Muscle of arm (tissue), 12 donors: ENCODE results near the gene DHCR7. TPM values are rescaled to one million over a fixed set of nuclear protein-coding genes. Genes with fewer than 3 reads are reported as not detected.

Experiments
- DNase-seq: peaks from one replicate; pipeline ENCODE4 v3.0.0-alpha.2; 2013
- polyA plus RNA-seq, 12 donors: library from polyadenylated mRNA; unstranded; fragments of 120-200 nt; gene quantifications; one replicate each; pipeline ENCODE4 v1.2.1, GENCODE V29; 2013; ENCODE audit not compliant: insufficient read length in 12 of 12

Gene DHCR7
- polyA plus RNA-seq, 12 donors: 9.5 to 36.8 (median 12.8) TPM; not detected in 1

DNA sequence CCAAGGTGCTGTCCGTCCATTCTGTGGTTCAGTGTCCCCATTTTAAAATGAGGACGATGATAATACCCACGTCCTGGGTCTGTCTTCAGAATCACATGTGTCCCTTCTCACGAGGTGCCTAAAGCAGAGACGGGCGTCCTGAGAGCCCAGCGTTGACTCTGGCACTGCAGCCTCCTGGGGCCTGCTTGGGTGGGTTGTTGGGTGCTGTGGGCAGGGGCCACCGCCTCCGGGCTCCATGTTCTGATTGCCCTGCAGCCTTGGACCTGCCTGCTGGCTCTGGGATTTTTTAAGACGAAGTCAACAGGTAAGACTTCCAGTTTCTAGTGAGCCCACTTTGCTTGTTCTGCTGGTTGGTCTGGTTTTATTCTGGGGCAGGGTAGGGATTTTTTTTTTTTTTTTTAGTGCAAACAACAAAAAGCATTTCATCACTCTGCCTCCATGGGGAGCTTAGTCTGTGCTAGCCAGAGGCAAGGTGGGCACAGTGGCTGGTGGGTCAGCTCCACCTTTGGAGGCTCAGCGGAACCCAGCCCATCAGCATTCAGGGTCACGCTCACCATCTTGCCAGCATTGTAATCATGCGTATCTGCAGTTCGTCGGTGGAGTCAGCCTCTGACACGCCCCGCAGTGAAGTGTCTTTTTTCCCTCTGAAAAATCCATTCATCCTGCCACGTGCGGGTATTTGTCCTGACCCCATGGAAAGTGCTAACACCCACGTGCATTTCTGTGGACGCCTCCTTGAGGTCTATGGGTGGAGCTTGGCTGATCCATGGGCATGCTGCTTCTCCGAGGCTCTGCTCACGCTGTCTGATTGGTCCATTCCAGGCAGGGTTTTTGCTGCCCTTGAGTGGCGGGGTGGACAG is 33.1 kb upstream of the DHCR7 start:
- DNase-seq: no peak

DNA sequence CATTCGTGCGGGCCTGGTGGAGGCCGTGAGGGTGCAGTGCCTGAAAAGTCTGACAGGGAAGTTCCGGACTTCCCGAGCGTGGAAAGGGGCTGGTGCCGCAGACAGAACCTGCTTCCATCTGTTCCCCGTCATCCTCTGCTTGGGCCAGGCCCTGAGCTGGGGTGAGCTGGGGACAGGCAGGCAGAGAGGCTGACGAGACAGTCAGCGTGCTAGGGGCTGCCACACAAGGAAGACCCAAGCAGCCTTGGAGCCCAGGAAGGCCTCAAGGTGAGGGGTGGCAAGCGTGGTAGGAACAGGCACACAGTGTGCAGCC is 30.3 kb upstream of the DHCR7 start:
- DNase-seq: no peak

DNA sequence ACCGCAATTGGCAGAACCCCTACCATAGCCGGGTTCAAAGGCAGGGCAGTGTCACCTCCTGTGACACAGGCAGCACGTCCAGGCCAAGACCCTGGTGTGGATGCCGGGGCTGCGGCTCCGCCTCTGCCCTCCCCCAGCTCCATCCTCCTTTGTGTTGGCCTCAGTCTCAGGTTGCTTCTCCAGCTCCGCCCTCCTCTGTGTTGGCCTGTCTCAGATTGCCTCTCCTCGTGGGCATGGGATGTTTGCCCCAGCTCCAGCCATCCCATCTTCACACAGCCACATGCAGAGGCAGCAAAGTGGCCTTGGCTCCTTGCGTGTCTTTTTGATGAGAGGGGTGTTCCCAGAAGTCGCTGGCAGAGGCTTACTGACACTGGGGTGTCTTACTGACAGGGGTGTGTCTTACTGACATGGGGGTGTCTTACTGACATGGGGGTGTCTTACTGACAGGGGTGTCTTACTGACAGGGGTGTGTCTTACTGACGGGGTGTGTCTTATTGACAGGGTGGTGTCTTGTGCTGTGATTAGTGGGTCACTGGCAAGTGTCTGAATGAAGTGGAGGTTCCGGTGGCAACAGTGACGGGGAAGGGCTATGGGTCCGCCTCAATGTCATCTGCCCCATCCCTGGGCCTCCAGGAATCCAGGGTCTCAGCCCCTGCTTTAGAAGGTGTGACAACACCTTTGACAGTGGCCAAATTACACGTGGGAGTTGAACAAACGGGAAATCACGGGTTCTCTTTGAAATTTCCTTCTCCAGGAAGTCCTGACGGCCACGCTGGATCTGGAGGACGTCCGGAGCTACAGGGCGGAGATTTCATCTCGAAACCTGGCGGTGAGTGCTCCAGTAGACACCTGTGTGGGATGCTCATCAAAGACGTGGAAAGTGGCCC is 29.7 kb upstream of the DHCR7 start:
- DNase-seq: no peak

DNA sequence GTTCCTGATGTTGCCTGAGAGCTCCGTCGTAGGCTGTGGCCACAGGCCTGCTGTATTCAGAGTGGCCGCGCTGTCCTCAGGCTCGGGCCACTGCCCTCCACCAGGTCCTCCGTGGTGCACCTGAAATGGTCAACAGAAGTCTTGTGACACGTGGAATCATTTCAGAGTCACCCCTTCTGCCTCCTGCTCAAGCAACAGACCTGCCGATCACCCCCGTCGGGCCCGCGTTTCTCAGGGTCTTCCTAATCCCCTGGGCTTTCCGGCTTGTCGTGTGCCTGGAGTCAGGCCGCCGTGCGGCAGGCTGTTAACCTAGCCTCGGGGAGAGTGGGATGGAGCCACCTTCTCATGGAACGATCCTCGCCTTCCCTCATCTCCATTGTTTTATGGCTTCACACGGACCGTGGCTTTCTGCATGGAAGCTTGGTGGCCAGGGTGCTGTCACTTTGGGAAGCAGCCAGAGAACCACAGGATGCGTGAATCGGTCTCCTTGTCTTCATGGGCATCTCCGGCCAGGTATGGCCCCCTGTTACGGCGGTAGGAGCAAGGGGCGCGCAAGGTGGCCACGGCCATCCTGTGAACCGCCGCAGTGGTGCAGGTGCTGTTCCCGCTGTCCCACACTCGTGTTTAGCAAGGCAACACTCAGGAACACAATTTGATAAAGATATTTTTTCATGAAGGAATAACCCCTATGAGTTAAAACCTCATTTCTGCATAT is 28.9 kb upstream of the DHCR7 start:
- no peak for DNase-seq

DNA sequence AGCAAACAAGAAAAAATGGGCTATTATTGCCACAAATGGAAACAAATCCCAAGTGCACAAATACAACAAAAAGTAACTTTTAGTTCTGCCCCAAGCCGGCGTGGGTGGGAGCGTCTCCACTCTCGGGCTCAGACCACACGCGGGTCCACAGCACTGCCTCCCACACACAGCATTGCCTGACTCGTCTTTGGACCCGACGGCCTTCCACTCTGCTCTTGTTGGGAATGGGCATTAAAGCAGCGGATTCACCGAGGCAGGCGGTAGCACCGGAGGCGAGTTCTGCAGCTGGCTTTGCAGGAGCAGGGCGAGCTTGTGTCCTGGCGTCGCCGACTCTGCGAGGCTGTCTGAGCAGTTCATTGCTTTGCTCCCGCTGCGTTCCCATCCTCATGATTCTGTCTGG is 27.8 kb upstream of the DHCR7 start:
- no peak for DNase-seq

DNA sequence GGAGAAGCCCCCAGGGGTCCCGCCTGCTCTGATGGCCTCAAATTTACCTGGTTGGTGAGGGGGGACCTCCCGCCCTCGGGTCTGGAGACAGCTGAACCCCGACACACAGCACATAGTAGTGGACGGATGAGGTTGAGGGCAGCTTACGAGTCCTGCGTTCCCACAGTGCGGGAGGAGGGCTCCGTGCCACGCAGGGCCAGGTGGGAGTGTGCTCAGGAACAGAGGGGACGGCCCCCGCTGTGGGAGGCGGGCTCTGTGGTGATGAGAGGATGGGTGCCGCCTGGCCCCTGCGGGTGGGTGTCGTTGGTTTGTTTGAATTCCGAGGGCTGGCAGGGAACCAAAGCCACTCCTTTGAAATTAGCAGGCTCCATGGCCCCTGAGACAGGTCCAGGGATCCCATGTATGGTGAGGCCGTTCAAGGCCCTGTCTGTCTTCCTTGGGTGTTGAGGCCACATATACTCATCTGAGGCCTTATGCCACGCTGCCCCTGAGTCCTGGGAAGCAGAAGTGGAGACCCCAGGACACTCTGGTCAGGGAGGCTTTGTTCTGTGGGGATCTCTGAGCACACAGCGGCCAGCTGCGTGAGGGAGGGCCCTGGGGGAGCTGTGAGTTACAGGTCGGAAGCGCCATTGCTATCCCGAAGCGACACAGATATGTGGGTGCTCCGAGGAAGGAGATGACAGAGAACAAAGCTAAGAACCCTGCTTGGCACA is 26.7 kb upstream of the DHCR7 start:
- DNase-seq: no peak

DNA sequence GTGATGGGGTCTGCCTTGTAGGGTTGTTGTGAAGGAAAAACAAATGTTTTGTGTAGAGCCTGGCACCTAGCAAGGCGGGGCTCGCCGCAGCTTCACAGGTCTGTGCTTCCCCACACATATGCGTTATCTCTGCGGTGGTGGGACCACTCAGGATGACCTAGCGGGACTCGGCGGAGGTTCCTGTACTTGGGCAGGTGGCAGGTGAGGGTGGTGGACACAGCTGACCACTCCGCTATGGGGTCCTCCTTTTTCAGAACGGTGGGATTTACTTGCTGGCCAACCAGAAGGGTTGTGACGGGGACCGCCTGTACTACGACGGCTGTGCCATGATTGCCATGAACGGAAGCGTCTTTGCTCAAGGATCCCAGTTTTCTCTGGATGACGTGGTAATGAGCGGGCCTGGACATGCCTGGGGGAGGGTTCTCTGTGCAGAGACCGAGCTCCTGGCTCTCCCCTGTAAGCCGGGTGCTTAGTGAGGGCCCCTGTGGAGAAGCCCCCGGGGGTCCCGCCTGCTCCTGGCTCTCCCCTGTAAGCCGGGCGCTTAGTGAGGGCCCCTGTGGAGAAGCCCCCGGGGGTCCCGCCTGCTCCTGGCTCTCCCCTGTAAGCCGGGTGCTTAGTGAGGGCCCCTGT is 26.1 kb upstream of the DHCR7 start:
- no peak for DNase-seq

DNA sequence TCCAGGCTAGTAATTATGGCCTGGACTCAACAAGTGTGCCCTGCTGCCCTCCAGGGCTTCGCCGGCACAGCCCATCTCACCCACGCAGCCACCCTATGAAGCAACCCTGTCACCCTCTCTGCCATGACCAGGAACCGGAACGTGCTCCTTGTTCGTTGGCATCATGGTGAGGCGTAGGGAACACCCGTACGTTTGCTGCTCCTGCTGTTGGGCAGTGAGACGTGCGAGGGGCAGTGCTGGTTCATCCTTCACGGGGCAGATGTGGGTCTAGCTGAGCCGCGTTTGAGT is 25.5 kb upstream of the DHCR7 start:
- DNase-seq: no peak

DNA sequence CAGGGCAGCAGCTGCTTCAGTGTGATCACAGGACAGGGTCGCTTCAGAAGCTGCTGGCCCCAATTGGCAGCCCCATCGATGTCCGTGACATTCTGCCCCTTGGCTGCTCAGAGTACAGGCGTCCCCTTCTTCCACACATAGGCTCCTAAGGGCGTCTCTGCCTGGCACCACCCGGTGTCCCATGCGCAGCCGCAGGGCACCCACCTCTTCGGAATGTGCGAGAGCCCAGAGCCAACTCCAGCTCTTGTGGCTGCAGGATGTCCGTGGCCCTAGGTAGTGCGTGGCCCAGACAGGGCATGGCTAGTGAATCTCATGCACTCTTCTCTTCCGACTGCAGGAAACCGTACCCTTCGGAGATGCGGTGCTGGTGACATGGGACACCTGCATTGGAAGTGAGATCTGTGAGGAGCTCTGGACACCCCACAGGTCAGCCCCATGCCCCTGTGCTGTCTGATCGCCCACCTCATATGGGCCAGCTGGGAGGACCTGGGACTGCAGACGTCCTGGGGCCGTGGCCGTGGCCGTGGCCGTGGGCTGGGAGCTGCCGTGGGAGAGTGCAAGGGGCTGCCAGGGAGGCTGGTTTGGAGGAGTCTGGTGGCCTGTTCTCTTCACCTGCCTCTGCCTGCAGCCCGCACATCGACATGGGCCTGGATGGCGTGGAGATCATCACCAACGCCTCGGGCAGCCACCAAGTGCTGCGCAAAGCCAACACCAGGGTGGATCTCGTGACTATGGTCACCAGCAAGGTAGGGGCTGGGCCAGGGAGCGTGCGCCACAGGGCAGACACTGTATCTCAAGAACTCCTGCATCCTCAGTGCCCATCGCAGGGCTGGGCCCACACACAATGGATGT is 25.0 kb upstream of the DHCR7 start:
- DNase-seq: no peak

DNA sequence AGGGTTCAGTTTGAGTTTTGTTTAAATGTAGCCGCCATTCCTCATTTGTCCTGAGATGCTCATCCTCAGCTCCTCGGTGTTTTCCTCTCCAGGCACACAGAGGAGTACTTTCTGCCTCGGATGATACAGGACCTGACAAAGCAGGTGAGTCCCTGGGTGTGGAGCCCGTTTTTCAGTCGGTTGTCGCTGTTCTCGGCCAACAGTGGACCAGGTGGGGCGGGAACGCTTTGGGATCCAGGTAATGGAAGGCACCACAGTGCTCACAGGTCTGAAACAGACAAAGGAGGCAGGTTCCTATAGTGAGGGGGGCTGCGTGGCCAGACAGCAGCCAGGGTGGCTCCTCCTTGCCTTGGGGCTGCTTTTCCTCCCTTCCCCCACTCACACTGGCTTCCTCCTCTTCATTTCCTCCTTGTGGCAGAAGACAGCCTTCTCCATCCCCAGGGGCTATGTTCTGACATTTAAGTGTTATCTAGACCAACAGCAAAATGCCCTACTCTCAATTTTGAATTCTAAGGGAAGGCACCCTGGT is 24.2 kb upstream of the DHCR7 start:
- DNase-seq: no peak

DNA sequence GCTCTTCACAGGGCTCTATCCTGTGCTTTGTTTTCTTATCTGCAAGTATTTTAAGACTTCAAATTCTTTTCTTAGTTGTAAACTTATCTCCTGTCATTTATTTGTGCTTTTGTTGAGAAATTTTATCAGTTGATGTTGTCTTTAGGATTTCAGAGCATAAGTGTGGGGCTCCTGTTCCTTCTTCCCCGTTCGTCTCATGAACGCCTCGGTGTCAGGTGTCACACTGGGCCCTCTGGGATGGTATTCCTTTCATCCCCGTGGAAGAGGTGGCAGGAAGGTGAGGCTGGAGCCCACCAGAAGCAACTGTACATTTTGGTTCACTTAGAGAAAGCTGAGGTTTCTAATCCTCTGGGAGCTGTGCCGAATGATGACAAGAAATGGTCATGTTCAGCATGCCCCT is 22.8 kb upstream of the DHCR7 start:
- no peak for DNase-seq

DNA sequence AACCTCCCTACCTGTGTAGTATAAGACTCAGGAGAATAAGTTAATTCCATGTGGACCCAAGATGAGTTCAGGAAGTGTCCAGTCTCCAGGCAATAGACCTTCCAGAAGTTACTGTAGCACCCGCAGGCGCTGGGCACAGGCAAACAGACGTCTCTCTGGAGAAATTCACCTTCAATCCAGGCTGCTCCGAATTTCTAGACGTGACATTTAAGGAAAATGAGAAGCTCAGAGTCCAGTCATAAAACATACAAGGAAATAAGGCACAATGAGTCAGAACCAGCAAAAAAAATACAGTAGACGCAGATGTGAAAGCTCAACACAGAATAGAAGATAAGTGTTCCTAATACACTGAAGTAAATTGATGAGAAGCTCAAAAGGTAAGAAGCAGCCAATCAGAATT is 19.0 kb upstream of the DHCR7 start:
- no peak for DNase-seq

DNA sequence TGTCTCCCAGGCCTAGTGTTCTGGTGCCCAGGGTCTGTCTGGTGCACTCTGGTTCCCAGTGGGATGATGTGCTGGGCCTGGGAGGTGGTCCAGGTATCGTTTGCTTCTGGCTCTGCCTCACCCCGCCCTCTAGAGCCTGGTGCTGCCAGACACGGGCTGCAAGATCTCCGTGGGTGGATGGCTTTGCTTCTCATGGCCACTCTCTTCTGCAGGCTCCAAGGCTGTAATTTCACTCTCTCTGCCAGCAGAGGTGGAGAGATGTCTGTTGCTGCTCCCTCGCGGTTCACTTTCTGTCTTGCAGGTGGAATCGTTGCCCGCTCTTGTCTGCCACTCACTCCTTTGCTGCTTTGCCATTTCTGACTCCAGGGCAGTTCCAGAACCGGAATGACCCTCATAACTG is 18.2 kb upstream of the DHCR7 start:
- no peak for DNase-seq

DNA sequence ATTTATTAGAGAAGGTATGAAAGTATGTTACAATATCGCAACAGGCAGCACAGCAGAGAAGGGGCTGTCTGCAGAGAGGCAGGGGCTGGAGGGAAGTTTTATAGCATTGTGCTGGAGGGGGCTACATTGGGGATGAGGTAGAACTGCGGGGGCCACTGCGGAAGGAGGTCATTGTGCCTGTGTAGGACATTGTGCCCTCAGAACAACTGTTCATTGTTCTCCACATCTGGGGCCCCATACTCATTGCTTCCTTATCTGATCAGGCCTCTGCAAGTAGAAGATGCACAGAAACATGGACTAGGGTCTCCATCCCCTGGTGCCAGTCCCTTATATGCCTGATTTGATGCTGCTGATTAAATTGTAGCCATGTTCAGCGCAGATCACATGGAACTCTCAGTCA is 16.9 kb upstream of the DHCR7 start:
- DNase-seq: no peak

DNA sequence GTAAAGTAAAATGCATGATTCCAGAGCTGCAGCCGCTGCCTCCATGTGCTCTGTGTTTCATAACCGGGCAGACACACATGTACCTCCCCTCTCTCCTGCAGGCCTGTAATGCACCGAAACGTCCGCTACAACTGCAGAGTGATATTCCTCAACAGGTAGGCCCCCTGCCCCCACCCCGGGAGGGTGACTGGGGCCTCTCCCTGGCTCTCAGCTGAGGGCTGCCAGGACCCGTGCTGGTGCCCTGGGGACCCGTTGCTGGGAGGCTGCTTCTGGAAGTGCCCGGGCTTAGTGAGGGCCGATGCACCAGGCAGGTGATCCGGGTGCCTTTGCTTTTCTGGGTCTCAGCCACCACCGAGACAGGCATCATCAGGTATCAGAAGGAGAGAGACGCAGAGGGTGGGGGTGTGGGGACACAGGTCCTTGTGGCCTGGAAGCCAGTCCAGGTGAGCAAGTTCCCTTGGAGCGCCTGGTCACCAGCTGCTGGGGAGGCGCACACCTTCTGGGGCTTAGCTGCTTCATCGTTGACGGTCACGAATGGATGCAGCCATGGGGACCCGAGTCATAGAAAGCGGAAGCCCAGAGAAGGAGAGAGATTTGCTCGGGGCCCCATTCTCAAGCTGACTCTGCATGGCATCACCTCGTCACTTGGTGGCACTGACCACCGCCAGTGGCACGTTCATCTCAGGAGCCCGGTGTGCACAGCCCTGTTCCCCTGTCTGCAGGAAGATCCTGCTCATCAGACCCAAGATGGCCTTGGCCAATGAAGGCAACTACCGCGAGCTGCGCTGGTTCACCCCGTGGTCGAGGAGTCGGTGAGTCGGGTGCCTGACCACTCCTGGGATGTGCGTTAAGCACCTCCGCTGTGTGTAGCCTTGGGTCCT is 15.4 kb upstream of the DHCR7 start:
- DNase-seq: no peak

DNA sequence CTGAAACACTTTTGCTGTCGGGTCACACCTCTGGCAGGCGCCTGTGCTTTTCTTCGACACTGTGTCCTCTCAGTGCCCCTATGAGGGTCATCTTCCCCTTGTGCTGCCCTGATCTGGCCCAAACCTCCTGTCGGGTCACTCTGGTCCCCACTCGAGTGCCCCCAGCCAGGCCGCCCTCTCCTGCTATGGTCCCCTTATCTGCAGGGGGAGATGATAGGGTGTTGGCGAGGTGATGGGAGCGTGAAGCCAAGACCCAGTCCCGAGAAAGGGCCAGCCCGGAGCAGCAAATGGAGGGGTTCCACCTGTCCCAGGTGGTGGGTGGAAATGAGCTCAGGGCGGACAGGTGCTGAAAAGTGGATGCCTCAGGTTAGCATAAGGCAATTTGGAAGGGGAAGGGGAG is 14.5 kb upstream of the DHCR7 start:
- no peak for DNase-seq

DNA sequence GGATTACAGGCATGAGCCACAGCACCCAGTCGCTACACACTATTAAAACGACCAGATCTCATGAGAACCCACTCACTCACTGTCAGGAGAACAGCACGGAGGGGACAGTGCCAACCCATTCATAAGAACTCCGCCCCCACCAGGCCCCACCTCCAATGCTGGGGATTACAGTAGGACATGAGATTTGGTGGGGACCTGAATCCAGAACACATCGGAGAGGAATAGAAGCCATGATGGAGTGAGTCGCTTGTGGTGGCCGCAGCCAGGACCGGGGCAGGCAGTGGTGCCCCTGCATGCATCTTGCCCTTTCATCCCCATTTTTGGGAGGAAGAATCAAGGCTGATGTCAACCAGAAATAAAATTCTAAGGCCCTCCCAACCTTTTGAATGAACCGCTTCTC is 13.5 kb upstream of the DHCR7 start:
- no peak for DNase-seq

DNA sequence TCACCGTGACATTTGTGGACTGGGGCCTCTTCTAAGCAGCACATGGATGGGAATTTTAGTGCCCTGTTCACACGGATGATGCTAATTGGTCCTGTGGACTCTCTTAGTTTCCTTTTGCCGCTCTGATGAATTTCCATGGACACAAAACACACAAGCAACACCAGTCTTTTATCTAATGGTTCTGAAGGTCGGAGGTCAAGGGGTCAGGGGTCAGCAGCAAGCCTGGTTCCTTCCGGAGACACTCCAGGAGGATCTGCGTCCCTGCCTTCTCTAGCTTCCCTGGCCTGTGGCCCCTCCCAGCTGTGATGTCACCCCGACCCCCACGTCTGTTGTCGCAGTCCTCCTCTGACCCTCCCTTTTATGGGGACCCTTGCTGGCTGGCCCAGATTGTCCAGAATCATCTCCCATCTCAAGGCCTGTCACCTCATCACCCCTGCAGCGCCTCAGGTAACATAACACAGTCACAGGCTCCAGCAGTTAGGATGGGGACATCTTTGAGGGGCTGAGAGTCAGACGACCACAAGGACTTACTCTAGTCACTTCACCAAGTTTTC is 11.7 kb upstream of the DHCR7 start:
- DNase-seq: no peak
